ENCODE data around the gene LMNB1. TPM values are rescaled to one million over a fixed set of nuclear protein-coding genes. Genes with fewer than 3 reads are reported as not detected.
A peak's percentile ranks its signal among the peaks of the same experiment; 100 is the strongest.
"Not testable (repeated sequence)": the region's sequence is repeated elsewhere in the genome, so short reads cannot be mapped to it uniquely, and the experiment has no call there.

Gene LMNB1
- total RNA-seq (2014; rRNA removed; shearing (Covaris generic)) = 197 and 222 TPM in 2 replicates

- peak; percentile 96 for DNase-seq (ENCODE audit: low spot score)
Observed at GRCh38 chr5:126776499-126777256, at the start of gene LMNB1. TSS of gene LMNB1 (plus strand) at chr5:126777136. CDS start at chr5:126777509, 373 bp downstream.

- DNase-seq (ENCODE audit: low spot score) = no peak
Observed at GRCh38 chr5:126732716-126733115, 44.2 kb upstream of the LMNB1 start.

GRCh38 chr5:126734573-126734972 lies 42.4 kb upstream of the LMNB1 start:
- DNase-seq (ENCODE audit: low spot score) = not testable (repeated sequence)

GRCh38 chr5:126736141-126736540 lies 40.8 kb upstream of the LMNB1 start:
- DNase-seq (ENCODE audit: low spot score) = no peak

- no peak for DNase-seq (ENCODE audit: low spot score)
Observed at GRCh38 chr5:126741361-126741760, 35.6 kb upstream of the LMNB1 start.

GRCh38 chr5:126742425-126742824 lies 34.5 kb upstream of the LMNB1 start:
- DNase-seq (ENCODE audit: low spot score) = no peak

- no peak for DNase-seq (ENCODE audit: low spot score)
Observed at GRCh38 chr5:126744836-126745235, 32.1 kb upstream of the LMNB1 start.

- no peak for DNase-seq (ENCODE audit: low spot score)
Observed at GRCh38 chr5:126745259-126745992, 31.5 kb upstream of the LMNB1 start.

- DNase-seq (ENCODE audit: low spot score) = no peak
Observed at GRCh38 chr5:126746290-126746689, 30.6 kb upstream of the LMNB1 start.

- no peak for DNase-seq (ENCODE audit: low spot score)
Observed at GRCh38 chr5:126752081-126752785, 24.7 kb upstream of the LMNB1 start.

- DNase-seq (ENCODE audit: low spot score) = no peak
Observed at GRCh38 chr5:126753227-126753626, 23.7 kb upstream of the LMNB1 start.

GRCh38 chr5:126754609-126755008 lies 22.3 kb upstream of the LMNB1 start:
- no peak for DNase-seq (ENCODE audit: low spot score)

GRCh38 chr5:126755593-126755992 lies 21.3 kb upstream of the LMNB1 start:
- no peak for DNase-seq (ENCODE audit: low spot score)

GRCh38 chr5:126757713-126758357 lies 19.1 kb upstream of the LMNB1 start:
- no peak for DNase-seq (ENCODE audit: low spot score)

- no peak for DNase-seq (ENCODE audit: low spot score)
Observed at GRCh38 chr5:126763371-126763770, 13.6 kb upstream of the LMNB1 start.

- no peak for DNase-seq (ENCODE audit: low spot score)
Observed at GRCh38 chr5:126769703-126770102, 7.2 kb upstream of the LMNB1 start.

- DNase-seq (ENCODE audit: low spot score) = not testable (repeated sequence)
Observed at GRCh38 chr5:126773536-126773935, 3.4 kb upstream of the LMNB1 start.

- not testable (repeated sequence) for DNase-seq (ENCODE audit: low spot score)
Observed at GRCh38 chr5:126774595-126774994, 2.3 kb upstream of the LMNB1 start.

GRCh38 chr5:126777257-126777974 lies 480 bp downstream of the LMNB1 start:
- DNase-seq (ENCODE audit: low spot score) = peak; percentile 63

- DNase-seq (ENCODE audit: low spot score) = peak; percentile 92
Observed at GRCh38 chr5:126777975-126778674, 1.2 kb downstream of the LMNB1 start.
